CD4-positive, alpha-beta T cell (primary cell): ENCODE results near the gene ULK4. TPM values are rescaled to one million over a fixed set of nuclear protein-coding genes. Genes with fewer than 3 reads are reported as not detected.

Experiments
- ATAC-seq: fragments of 200-7000 bp; cut with Tn5 transposase; one replicate; pipeline ENCODE4 v1.10.0; 2022; ENCODE audit warnings: mild to moderate bottlenecking; ENCODE audit not compliant: poor library complexity
- CTCF ChIA-PET: fragments of 350-600 bp; sonication (Branson Sonifier 250); formaldehyde crosslinking; loops from one replicate; lab custom pipeline; 2021; ENCODE audit warnings: antibody characterized with exemption, inconsistent platforms; lab: Charles Lee
- POLR2A ChIA-PET: fragments of 350-600 bp; sonication (Branson Sonifier 250); formaldehyde crosslinking; loops from one replicate; lab custom pipeline; 2021; ENCODE audit warnings: antibody characterized with exemption, inconsistent platforms; lab: Charles Lee
- DNase-seq, 14 experiments: peaks; one replicate each; pipeline ENCODE4 v3.0.0-alpha.2; 2013 to 2020; ENCODE audit warnings: mixed read lengths in 2 of 14
- H3K27ac ChIP-seq, 2 donors: one replicate each; pipeline versions ENCODE4 v1.5.1 to v1.7.0; 2013; ENCODE audit warnings: low read length in 2 of 2, low read depth in 1 of 2, mild to moderate bottlenecking in 1 of 2
- H3K27me3 ChIP-seq, 2 experiments: 1 replicate in 1 of 2; 2 replicates in 1 of 2; pipeline versions ENCODE4 v1.6.1 to v1.7.0; 2013; ENCODE audit warnings: low read length in 2 of 2, control low read depth in 1 of 2, mild to moderate bottlenecking in 1 of 2, moderate library complexity in 1 of 2; ENCODE audit not compliant: insufficient read depth in 2 of 2, control insufficient read depth in 1 of 2
- H3K36me3 ChIP-seq: one replicate; pipeline ENCODE4 v1.6.1; 2013; ENCODE audit warnings: low read length, control low read depth; ENCODE audit not compliant: insufficient read depth
- H3K4me1 ChIP-seq: one replicate; pipeline ENCODE4 v1.6.1; 2013; ENCODE audit warnings: low read length, control low read depth; ENCODE audit not compliant: insufficient read depth
- H3K4me3 ChIP-seq: one replicate; pipeline ENCODE4 v1.5.1; 2013; ENCODE audit warnings: mild to moderate bottlenecking, low read length, moderate library complexity
- H3K9me3 ChIP-seq, 2 experiments: 1 replicate in 1 of 2; 2 replicates in 1 of 2; pipeline versions ENCODE4 v1.6.1 to v1.7.0; 2013; ENCODE audit warnings: low read length in 2 of 2, mild to moderate bottlenecking in 2 of 2, control low read depth in 1 of 2, moderate library complexity in 1 of 2; ENCODE audit not compliant: control insufficient read depth in 1 of 2, insufficient read depth in 1 of 2
- H3K27ac Mint-ChIP-seq: one replicate; pipeline ENCODE4 v1.8.0; 2020; ENCODE audit warnings: mixed read lengths
- H3K27me3 Mint-ChIP-seq: one replicate; pipeline ENCODE4 v1.8.0; 2021; ENCODE audit warnings: mixed read lengths
- H3K36me3 Mint-ChIP-seq: one replicate; pipeline ENCODE4 v1.8.0; 2021; ENCODE audit warnings: low read depth, mixed read lengths
- H3K4me1 Mint-ChIP-seq: one replicate; pipeline ENCODE4 v1.8.0; 2021; ENCODE audit warnings: low read depth, mixed read lengths
- H3K4me3 Mint-ChIP-seq: one replicate; pipeline ENCODE4 v1.8.0; 2020; ENCODE audit warnings: mild to moderate bottlenecking, mixed read lengths
- H3K9me3 Mint-ChIP-seq: one replicate; pipeline ENCODE4 v1.8.0; 2020; ENCODE audit warnings: mixed read lengths
- CTCF ChIP-seq: fragments of 200-600 bp; IDR thresholded peaks from one replicate; pipeline ENCODE4 v1.8.0; 2022; ENCODE audit warnings: antibody characterized with exemption, mild to moderate bottlenecking
- intact Hi-C, 2 experiments: fragments of 100-400 bp; cut with DNase I in 1 of 2; cut with micrococcal nuclease in 1 of 2; formaldehyde crosslinking; loops; one replicate each; pipeline versions ENCODE4 v1.15.1 to v1.9.0; 2023 to 2025; cut with DNase I, micrococcal nuclease
- total RNA-seq, 174 experiments: library from RNA in 2 of 174; stranded (reverse) in 2 of 174; gene quantifications; one replicate each; pipeline ENCODE4 v1.2.3 and lab custom pipeline; 2021 to 2026

The ULK4 gene
- total RNA-seq, 2 experiments from 2014 or later: 23.8 to 28.6 TPM

- intact Hi-C loops: no loop called here
- no peaks in the 10 kb centered on the region for H3K4me1 Mint-ChIP-seq
- Histone ChIP-seq H3K27me3 (no peaks in the 10 kb centered on the region), H3K4me1 (no peaks in the 10 kb centered on the region), H3K9me3 (no peaks in the 10 kb centered on the region), H3K36me3 (peaks cover 3% of the 10 kb centered on the region), H3K4me3 (no peak overlapping the region), H3K27ac (no peak overlapping the region)
- H3K4me3 Mint-ChIP-seq: no peak overlapping the region
- ATAC-seq: no peak
- H3K27me3 Mint-ChIP-seq: no peaks in the 10 kb centered on the region
- CTCF ChIA-PET: no interaction called here
- peaks cover 26% of the 10 kb centered on the region for H3K36me3 Mint-ChIP-seq
- no peak for TF ChIP-seq CTCF
- no peak for DNase-seq
- POLR2A ChIA-PET: no interaction called here
- H3K27ac Mint-ChIP-seq: no peak overlapping the region
- H3K9me3 Mint-ChIP-seq: no peaks in the 10 kb centered on the region
These were observed 108.2 kb downstream of the ULK4 start for GRCh38 chr3:41853540-41854196.

GRCh38 chr3:41848753-41849574, 112.9 kb downstream of the ULK4 start:
- CTCF ChIA-PET: no interaction called here
- Histone ChIP-seq H3K36me3 (peaks cover 3% of the 10 kb centered on the region), H3K27ac (no peak overlapping the region), H3K9me3 (peaks cover 0 to 6% of the 10 kb centered on the region in 2 experiments), H3K4me1 (no peaks in the 10 kb centered on the region), H3K27me3 (no peaks in the 10 kb centered on the region), H3K4me3 (no peak overlapping the region)
- Mint-ChIP-seq H3K27ac (no peak overlapping the region), H3K9me3 (no peaks in the 10 kb centered on the region), H3K27me3 (no peaks in the 10 kb centered on the region), H3K36me3 (peaks cover 25% of the 10 kb centered on the region), H3K4me1 (peaks cover 6% of the 10 kb centered on the region), H3K4me3 (no peak overlapping the region)
- TF ChIP-seq CTCF: no peak
- intact Hi-C loops: no loop called here
- no peak for ATAC-seq
- POLR2A ChIA-PET: no interaction called here
- no peak for DNase-seq

GRCh38 chr3:41847679-41848078, 114.2 kb downstream of the ULK4 start:
- ATAC-seq (no peak), DNase-seq (no peak)
- Mint-ChIP-seq H3K4me1 (peaks cover 6% of the 10 kb centered on the region), H3K27me3 (no peaks in the 10 kb centered on the region), H3K4me3 (no peak overlapping the region), H3K27ac (no peak overlapping the region), H3K36me3 (peaks cover 22% of the 10 kb centered on the region), H3K9me3 (peaks cover 4% of the 10 kb centered on the region)
- Histone ChIP-seq H3K27ac (no peak overlapping the region), H3K4me3 (no peak overlapping the region), H3K36me3 (peaks cover under 1% of the 10 kb centered on the region), H3K9me3 (peaks cover 0 to 8% of the 10 kb centered on the region in 2 experiments), H3K27me3 (no peaks in the 10 kb centered on the region), H3K4me1 (no peaks in the 10 kb centered on the region)
- TF ChIP-seq CTCF: no peak
- intact Hi-C loops: no loop called here
- POLR2A ChIA-PET: no interaction called here
- CTCF ChIA-PET: no interaction called here
